ENCODE results near the gene TTLL8. TPM values are rescaled to one million over a fixed set of nuclear protein-coding genes. Genes with fewer than 3 reads are reported as not detected.

TTLL8 gene
- total RNA-seq, 1 experiment from 2014 or later = not detected

DNA sequence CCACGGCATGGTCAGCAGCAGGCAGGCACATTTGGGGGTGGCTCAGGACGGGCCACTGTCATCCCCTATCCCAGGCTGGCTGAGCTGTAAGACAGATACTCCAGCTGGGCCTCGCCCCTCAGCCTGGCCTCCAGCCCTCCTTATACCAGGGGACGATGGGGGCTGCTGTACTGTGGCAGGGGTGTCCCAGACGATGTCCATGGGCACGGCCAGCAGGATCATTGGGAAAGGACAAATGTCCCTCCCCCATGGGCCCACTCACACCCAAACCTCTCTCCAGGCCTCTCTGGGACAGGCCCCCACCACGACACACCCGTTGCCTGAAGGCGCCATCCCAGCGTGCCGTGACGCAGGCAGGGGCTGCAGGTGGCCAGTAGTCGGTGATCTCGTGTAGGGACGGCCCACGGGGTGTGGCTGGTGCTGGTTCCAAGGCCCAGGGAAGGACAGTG, 44.0 kb downstream of the TTLL8 start:
- in situ Hi-C loops (cut with HindIII; ENCODE audit: low pct_unique_long_range_greater_than_20kb, low sequenced_read_pairs) = no loop called here
- no peak for DNase-seq (ENCODE audit: low read depth)

DNA sequence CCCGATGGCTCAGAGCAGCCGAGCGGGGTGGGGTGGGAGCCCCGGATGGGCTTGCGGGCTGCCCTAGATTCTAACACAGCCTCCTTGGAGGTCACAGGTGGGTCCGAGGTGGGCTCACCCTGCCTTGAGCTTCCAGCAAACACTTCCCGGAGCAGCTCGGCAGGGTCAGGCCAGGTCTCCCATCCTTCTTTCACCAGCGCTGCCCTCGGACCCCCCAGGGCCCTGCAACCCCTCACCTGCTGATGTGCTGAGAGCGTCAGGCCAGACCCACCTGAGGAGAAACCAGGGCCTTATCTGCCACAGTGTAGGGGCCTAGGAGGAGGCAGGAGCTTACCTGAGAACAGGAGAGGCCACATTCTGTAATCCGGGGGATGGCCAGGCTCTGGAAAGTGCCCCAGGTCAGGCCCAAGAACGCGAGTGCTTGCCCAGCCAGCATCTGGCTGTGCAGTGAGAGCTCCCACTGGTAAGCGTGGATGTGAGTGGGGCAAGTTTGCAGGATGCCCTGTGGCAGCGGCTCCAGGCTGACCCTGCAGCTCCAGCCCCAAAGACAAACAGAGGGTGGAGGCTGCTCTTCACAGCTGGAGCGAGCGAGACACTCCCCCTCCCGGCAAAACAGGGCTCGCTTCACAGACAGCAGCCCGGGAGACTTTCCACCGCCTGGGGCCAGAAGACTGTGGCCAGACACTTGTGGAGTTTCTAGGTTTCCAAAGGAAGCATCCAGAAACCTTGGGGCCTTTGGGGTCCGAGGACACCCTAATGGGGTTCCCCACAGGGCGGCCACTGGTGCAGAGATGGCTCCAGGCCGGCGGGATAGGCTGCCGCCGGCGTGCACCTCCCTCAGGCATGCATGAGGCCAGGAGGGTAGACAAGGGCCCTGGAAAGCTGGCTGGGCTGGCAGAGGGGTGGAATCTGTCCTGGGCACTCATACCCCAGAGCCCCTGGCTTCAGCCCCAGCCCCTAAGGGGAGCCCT, 45.6 kb downstream of the TTLL8 start, which contains the start of gene IL17REL:
Gene IL17REL (minus strand): TSS at position 555 of the 971 bp plus-strand sequence. CDS start 119 bp downstream, at position 436.
- DNase-seq (ENCODE audit: low read depth) = no peak
- in situ Hi-C loops (cut with HindIII; ENCODE audit: low pct_unique_long_range_greater_than_20kb, low sequenced_read_pairs) = no loop called here

DNA sequence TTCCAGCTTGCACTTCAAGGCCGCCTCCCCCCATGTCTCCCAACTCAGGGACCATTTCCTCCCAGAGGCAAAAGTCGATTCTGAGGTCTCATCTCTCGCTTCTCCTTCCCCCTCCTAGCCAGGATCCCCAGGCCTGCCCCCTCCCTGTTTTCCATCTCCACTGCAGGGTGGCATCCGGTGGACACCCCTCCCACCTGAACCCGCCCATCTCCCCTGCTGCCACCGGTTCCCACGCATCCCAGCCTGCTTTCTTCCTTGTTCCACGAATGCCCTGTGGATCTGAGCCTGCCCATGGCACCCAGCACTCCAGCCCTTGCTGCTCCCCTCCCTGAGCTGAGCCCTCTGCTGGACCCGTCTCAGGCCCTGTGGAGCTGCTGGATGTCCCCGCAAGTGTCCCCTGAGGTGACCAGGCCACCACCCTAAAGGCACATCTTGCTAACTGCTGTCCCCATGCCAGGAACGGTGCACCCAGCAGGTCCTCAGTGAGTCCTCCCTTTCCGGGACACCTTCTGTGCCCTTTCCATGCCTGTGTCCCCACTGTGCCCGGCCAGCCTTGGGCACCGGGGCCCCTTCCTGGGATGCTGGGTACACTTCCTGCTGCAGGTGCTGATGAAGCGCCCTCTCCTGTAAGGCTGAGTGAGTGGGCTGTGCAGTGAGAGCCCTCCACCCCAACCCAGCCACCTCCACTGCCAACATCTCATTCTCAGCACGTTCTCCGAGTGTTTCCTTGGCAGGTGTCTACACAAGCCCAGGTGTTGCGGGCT, 46.5 kb downstream of the TTLL8 start:
- in situ Hi-C loops (cut with HindIII; ENCODE audit: low pct_unique_long_range_greater_than_20kb, low sequenced_read_pairs) = no loop called here
- no peak for DNase-seq (ENCODE audit: low read depth)

DNA sequence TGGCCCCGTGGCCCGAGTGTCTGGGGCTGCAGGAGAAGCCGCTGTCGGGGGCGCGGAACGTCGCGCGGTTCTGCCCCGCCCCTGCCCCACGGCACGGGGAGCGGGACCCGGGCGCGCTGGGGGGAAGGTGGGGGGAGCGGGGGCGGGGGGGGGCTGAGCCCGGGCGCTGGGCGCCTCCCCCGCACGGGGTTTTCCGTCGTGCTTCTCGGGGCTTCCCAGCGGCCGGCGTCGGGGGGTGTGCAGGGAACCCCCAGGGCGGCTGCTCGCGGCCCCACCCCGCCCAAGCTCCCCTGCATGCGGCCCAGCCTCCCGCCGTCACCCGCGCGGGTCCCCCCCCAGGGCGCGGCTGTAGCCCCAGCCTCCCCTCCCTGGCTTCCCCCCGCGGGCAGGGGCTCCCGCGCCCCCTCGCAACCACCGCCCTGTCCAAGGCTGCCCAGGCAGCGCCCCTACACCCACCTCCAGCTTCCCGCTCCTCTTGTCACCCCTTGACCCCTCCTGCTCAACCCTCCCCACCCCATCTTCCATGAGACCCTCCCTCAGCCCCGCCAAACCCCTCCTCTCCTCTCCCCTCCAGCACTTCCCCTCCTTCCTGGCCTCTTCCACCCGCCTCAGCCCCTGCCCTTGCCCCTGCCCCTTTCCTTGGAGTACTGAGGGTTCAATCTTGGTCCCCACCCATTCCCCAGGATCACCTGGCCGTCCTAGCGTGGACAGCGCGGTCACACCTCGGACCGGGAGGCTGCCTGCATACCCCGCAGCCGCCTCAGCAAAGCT, 47.2 kb downstream of the TTLL8 start:
- in situ Hi-C loops (cut with HindIII; ENCODE audit: low pct_unique_long_range_greater_than_20kb, low sequenced_read_pairs) = no loop called here
- DNase-seq (ENCODE audit: low read depth) = no peak

DNA sequence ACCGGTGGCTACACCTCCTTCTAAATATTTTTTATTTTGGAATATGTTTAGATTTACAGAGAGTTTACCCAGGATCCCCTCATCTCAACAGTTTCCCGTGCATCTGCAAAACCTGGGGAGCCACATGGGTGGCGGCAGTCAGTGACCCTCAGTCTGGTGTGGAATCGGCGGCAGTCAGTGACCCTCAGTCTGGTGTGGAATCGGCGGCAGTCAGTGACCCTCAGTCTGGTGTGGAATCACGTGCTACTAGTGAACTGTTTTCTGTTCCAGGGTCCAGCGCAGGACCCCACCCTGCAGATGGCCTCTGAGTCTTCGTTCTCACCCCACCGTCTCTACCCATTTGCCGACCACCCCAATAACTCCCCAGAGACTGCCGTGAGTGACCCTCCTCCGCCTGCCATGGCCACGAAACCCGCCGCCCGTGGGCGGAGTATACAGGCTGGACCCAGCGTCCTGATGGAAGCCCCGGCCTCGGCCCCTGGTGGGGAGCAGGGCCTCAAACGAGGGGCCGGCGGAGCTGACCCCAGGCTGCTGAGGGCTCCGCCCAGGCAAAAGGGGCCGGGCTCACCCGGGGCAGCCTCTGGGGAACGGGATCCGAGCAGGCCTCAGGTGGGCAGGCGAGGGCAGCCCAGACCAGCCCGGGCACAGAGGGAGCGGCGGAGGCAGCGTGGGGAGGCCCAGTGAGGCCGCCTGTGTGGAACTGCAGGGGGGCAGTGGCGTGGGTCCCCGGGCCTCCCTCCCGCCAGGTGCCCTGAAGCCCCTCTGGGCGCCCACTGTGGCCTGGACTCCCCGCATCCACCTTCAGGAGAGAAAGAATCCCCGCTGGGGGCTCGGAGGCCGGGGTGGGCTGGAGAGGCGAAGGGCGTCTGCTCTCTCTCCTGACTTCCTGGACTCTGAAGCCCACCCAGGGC, 48.1 kb downstream of the TTLL8 start:
- in situ Hi-C loops (cut with HindIII; ENCODE audit: low pct_unique_long_range_greater_than_20kb, low sequenced_read_pairs) = no loop called here

DNA sequence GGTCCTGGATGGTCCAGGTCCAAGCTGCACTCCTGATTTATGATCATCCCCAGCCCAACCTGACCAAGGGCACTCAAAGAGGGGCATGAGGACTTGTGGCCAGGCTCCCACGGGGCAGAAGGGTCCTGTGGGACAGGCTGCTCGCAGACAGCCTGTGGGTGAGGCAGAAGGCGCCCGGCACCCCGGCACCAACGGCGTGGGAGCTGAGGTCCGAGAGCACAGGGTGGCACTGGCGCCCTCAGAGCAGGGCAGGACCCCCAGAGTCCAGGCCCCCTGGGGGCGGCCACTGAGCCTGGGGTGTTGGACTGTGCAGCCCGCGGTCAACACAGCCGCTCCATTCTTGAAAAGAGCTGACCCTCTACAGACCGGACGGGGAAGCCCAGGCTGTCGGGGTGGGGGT, 48.8 kb downstream of the TTLL8 start:
- no peak for DNase-seq (ENCODE audit: low read depth)
- in situ Hi-C loops (cut with HindIII; ENCODE audit: low pct_unique_long_range_greater_than_20kb, low sequenced_read_pairs) = no loop called here

More for the DNA sequence above, 48.1 kb downstream of the TTLL8 start:
- DNase-seq (ENCODE audit: low read depth) = no peak

DNA sequence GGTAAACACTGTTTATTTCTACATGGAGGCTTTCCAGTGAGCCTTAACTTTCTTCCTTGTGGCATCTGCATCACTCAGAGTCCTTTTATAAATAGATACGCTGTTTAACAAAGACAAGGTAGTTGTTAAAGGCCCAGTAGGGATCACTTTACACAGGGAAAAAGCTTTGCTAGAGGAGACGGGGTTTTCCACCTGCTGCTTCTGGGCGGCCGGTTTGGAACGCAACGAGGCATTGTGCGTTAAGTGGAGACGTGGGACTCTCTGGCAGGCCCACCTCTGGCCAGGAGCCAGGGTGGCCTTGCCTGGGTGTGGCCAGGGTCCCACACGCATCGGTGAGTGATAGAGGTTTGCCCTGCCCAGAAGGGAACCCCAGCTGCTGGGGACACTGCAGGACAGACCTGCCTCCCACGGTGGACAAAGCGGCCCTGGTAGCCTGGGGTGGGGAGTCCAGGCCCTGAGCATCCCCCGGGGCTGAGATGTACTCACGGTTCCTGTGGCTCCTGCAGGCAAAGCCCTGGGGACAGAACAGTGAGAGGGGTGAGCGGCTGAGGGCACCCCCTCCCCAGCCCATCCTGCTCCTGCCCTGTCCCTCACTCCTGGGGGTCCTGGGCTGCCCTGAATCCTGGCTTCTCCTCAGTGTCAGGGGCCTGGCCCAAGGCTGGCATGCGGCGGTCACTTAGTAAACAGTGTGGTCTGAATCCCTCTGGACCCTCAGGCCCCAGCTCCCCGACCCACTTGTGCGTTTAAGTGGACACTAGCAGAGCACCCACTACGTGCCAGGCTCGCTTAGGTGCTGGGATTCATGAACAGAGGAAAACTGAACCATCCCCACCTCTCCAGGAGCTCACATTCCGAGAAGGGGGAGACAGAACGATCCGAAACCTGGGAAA, 49.7 kb downstream of the TTLL8 start:
- no peak for DNase-seq (ENCODE audit: low read depth)
- in situ Hi-C loops (cut with HindIII; ENCODE audit: low pct_unique_long_range_greater_than_20kb, low sequenced_read_pairs) = no loop called here

DNA sequence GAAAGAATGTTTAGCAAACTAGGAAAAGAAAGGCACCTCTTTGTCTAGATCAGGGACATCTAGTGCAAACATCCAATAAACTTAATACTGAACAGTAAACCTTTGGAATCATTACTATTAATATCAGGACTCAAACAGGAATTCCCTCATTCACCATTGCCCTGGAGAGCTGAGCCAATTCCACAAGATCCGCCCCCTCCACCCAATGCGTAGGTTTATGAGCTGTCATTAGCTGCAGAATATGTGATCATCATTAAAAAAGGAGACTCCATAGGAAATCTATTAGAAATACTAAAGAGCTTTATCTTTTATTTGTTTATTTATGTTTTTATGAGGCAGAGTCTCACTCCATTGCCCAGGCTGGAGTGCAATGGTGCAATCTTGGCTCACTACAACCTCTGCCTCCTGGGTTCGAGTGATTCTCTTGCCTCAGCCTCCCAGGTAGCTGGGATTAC, 51.0 kb downstream of the TTLL8 start:
- in situ Hi-C loops (cut with HindIII; ENCODE audit: low pct_unique_long_range_greater_than_20kb, low sequenced_read_pairs) = no loop called here
- no peak for DNase-seq (ENCODE audit: low read depth)

DNA sequence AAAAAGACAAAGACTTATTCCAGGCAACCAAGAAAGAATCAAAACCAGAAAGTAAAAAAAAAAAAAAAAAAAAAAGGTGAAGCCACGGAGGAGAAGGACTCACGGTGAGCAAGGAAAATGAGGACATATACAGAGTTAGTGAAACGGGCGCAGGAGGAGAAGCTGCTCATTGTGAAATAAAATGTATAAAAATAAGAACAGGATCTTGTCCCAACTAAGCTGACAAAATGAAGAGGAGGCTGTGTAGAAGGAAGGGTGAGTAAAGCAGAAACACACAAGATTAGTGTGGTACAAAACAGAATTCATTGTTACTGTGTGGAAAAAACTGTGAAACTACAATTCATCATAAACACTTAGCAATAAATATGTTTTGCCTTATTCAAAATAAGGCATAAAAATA, 53.2 kb downstream of the TTLL8 start:
- in situ Hi-C loops (cut with HindIII; ENCODE audit: low pct_unique_long_range_greater_than_20kb, low sequenced_read_pairs) = no loop called here
- DNase-seq (ENCODE audit: low read depth) = no peak

DNA sequence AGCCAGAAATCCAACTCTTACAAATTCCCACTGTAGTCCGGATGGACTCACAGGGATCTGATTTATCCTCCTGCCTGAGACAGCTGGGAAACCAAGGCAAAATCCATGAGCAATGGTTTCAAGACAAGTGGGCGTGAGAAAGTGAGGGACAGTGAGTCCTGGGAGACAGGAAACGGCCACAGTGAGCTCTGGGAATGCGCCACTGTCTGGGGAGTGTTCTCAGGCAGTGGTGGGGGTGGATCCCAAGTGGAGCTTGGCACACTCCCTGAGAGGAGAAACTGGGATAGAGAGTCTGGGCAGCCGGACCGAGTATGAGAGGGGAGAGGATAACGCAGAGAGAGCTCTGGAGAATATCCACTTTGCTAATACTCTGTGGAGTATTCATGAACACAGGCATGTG, 55.3 kb downstream of the TTLL8 start:
- no peak for DNase-seq (ENCODE audit: low read depth)
- in situ Hi-C loops (cut with HindIII; ENCODE audit: low pct_unique_long_range_greater_than_20kb, low sequenced_read_pairs) = no loop called here

DNA sequence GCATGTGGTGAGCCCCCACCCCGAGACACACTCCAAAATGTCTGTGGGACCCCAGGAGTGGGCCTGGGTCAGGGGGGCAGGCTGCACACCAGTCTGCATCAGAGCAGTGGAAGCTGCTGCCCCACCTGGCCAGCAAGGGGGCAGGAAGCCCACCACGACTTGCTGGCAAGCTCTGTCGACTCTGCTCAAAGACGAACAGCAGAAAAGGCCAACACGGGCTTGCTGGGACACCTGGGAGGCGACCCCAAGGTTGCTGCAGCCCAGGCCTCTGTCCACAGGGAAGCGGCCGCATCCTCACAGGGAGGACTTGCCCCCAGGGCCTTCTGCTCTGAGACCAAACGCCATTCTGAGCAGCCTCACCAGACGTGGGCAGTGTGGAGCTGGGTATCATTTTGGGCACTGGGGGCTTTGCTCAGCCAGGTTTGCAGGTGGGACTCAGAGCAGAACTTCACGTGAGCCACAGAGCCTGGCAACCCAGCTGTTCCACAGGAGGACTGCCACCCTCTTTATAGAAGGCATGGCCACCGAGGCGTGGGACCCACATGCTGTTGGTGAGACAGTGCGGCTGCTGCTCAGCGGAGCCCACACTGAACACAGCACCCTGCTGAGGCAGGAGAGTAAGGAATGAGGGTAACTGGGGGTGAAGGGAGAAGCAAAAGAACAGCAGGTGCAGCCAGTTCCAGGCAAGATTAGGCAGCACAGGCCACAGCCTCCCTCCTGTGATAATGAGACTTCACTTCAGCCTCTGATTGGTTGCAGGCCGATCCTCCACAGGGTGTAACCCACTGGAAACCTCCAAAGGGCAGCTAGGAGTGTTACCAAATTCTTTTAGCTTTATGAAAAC, 56.5 kb downstream of the TTLL8 start:
- DNase-seq (ENCODE audit: low read depth) = no peak
- in situ Hi-C loops (cut with HindIII; ENCODE audit: low pct_unique_long_range_greater_than_20kb, low sequenced_read_pairs) = no loop called here

DNA sequence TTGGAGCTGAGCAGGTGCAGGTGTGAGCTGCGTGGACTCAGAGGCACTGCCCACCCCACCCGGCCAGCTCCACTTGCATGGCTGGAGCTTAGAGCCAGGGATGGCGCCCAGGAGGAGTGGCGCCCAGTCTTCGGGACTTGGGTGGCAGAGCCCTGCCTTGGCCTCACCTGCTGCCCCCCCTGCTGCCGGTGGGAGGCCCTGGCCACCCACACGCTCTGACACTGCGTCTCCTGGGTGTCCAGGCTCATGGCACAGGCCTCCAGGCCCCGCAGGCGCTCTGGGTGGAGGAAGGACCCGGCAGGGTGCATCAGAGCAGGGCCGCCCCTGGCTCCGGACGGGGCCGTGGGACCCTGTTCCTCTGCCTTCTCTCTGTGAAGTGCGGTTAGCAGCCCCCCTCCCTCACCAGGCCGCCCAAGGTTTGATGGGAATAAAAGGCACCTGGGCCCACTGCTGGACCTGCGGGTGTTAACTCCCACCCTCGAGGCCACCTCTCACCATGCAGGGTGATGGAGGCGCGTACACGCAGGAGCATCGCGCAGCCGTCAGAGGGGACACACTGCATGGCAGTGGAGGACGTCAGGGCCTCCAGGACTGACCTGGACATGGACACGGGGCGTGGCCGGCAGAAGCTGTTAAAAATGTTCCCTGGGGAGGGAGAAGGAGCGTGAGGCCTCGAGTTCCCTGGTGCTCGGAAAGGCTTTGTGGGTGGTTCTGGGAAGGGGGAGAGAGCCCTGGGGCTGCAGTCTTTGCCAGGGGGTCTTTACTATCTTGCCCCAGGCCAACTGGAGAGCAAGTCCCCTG, 57.3 kb downstream of the TTLL8 start:
- in situ Hi-C loops (cut with HindIII; ENCODE audit: low pct_unique_long_range_greater_than_20kb, low sequenced_read_pairs) = no loop called here

DNA sequence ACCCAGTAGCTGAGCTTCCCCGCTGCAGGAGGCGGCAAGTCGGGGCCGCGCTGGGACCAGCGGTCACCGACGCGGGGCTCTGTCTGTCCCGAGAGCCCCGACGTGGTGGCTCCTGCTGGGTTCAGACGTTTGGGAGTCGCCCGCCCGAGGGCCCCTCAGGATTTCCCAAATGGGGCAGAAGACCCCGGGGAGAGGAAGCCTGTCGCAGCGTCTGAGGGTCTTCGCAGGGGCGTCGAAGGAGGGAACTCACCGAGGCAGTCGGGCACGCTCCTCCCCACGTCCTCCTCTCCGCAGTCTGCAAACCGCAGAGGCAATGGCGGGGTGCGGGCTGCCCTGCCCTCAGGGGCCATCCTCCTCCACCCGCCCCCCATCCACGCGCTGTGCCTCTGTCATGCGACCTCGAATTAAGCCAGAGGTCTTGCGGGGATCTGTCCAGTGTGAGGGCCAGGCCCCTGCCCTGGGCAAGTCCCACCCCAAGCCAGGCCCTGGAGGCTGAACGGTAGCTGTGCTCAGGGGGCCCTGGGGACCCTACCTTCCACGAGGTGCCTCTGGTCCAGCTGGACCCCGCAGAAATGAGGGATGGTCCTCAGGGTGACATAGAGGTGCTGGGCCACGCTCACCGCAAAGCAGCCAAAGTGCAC, 58.0 kb downstream of the TTLL8 start:
- in situ Hi-C loops (cut with HindIII; ENCODE audit: low pct_unique_long_range_greater_than_20kb, low sequenced_read_pairs) = no loop called here
- DNase-seq (ENCODE audit: low read depth) = no peak

More for the DNA sequence above, 57.3 kb downstream of the TTLL8 start:
- no peak for DNase-seq (ENCODE audit: low read depth)

DNA sequence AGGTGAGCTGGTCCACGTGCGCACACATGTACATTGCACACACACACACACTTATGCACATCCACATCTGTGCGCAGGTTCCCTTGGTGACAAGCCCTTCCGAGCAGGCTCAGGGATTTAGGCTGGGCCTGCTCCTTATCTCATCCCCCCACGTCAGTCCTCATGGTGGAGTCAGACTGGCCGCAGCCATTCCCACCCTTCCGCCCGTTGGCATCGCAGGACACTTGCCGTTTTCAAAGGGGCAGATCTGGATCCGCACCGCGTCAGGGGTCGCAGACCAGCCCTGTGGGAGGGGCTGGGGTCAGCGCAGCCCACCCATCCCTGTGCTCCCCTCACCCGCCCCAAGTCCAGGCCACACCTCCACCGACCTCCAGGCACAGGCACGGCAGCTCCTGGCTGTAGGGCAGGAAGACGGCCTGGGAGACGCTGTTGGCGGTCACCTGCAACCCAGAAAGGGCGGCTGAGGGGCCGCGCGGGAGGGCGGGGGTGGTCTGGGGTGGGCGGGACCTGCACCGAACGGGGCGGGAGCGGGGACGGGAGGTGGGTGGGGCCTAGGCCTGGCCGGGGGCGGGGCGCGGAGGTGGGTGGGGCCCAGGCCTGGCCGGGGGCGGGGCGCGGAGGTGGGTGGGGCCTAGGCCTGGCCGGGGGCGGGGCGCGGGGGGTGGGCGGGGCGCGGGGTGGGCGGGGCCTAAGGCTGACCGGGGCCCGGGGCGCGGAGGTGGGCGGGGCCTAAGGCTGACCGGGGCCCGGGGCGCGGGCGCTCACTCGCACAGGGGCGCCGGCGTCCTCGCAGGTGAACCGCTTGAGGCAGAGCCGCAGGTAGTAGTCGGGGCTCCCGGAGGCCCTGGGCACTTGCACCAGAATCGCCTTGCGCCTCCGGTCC, 58.8 kb downstream of the TTLL8 start:
- in situ Hi-C loops (cut with HindIII; ENCODE audit: low pct_unique_long_range_greater_than_20kb, low sequenced_read_pairs) = no loop called here
- DNase-seq (ENCODE audit: low read depth) = no peak
